Ishikawa (cell line): ENCODE data around the gene GAS2L2.

Source experiments
- CEBPB ChIP-seq: IDR thresholded peaks from 2 replicates; pipeline ENCODE4 v1.6.1; 2012
- CREB1 ChIP-seq: IDR thresholded peaks from 2 replicates; pipeline ENCODE4 v1.6.1; 2012; ENCODE audit warnings: low read depth
- EGR1 ChIP-seq: IDR thresholded peaks from 2 replicates; pipeline ENCODE4 v1.6.1; 2012
- EP300 ChIP-seq: IDR thresholded peaks from 2 replicates; pipeline ENCODE4 v1.6.1; 2012; ENCODE audit warnings: borderline replicate concordance
- FOXM1 ChIP-seq: IDR thresholded peaks from 2 replicates; pipeline ENCODE4 v1.6.1; 2012; ENCODE audit warnings: low read depth, borderline replicate concordance
- MAX ChIP-seq: IDR thresholded peaks from 2 replicates; pipeline ENCODE4 v1.6.1; 2012
- NFIC ChIP-seq: IDR thresholded peaks from 2 replicates; pipeline ENCODE4 v1.6.1; 2012
- RAD21 ChIP-seq: IDR thresholded peaks from 2 replicates; pipeline ENCODE4 v1.6.1; 2012; ENCODE audit warnings: low read depth
- REST ChIP-seq: IDR thresholded peaks from 2 replicates; pipeline ENCODE4 v1.6.1; 2012; ENCODE audit warnings: low read depth, mild to moderate bottlenecking
- TAF1 ChIP-seq: IDR thresholded peaks from 2 replicates; pipeline ENCODE4 v1.6.1; 2012; ENCODE audit warnings: low read depth, mild to moderate bottlenecking
- TCF12 ChIP-seq: IDR thresholded peaks from 2 replicates; pipeline ENCODE4 v1.6.1; 2012; ENCODE audit warnings: low read depth
- TEAD4 ChIP-seq: IDR thresholded peaks from 2 replicates; pipeline ENCODE4 v1.6.1; 2012
- USF1 ChIP-seq: IDR thresholded peaks from 2 replicates; pipeline ENCODE4 v1.6.1; 2012
- YY1 ChIP-seq: IDR thresholded peaks from 2 replicates; pipeline ENCODE4 v1.6.1; 2012; ENCODE audit warnings: low read depth
- ZBTB7A ChIP-seq: IDR thresholded peaks from 2 replicates; pipeline ENCODE4 v1.6.1; 2012; ENCODE audit warnings: low read depth

The GAS2L2 gene

GRCh38 chr17:35714988-35715387 lies 38.1 kb downstream of the GAS2L2 start:
- TF ChIP-seq CEBPB (no peak), REST (no peak), RAD21 (no peak), EGR1 (no peak), YY1 (no peak), ZBTB7A (no peak), EP300 (no peak), TEAD4 (no peak), TAF1 (no peak)

- TF ChIP-seq EP300 (no peak), NFIC (no peak), CEBPB (no peak), TCF12 (no peak), YY1 (no peak), CREB1 (no peak), TEAD4 (no peak), MAX (no peak), TAF1 (no peak), REST (no peak), EGR1 (no peak), FOXM1 (no peak), USF1 (no peak), RAD21 (no peak), ZBTB7A (no peak)
Measured at GRCh38 chr17:35713069-35713728, 39.8 kb downstream of the GAS2L2 start.

- TF ChIP-seq EGR1 (no peak), YY1 (no peak), TAF1 (no peak), USF1 (no peak), FOXM1 (no peak), CREB1 (no peak), RAD21 (no peak)
Measured at GRCh38 chr17:35710950-35711349, 42.1 kb downstream of the GAS2L2 start.

- no peak for TF ChIP-seq CEBPB
- TF ChIP-seq CREB1 = no peak
- no peak for TF ChIP-seq TEAD4
- no peak for TF ChIP-seq REST
- no peak for TF ChIP-seq YY1
- no peak for TF ChIP-seq RAD21
- TF ChIP-seq TCF12 = no peak
- no peak for TF ChIP-seq MAX
Measured at GRCh38 chr17:35709874-35710273, 43.2 kb downstream of the GAS2L2 start.

- no peak for TF ChIP-seq TAF1
- no peak for TF ChIP-seq TEAD4
Measured at GRCh38 chr17:35708951-35709350, 44.1 kb downstream of the GAS2L2 start.
